GM13977 (cell line): ENCODE measurements around the gene GGA3.

Source experiments
- DNase-seq: peaks from one replicate; pipeline ENCODE4 v3.0.0; 2012; ENCODE audit warnings: low spot score
- CTCF ChIP-seq: IDR thresholded peaks from 2 replicates; pipeline ENCODE4 v1.5.1; 2012; ENCODE audit warnings: mild to moderate bottlenecking, control low read depth; ENCODE audit not compliant: insufficient read depth; ENCODE audit errors: extremely low read depth, missing control alignments
- in situ Hi-C: fragments of 300-500 bp; cut with MboI; formaldehyde crosslinking; loops from one replicate; pipeline ENCODE4 v1.12.0; 2022; ENCODE audit warnings: low sequenced_read_pairs, low pct_unique_long_range_greater_than_20kb, mixed read lengths, inconsistent platforms; ENCODE audit not compliant: unreplicated experiment

GGA3 gene

GRCh38 chr17:75205793-75206163 lies 55.6 kb downstream of the GGA3 start:
- TF ChIP-seq CTCF = no peak
- no peak for DNase-seq
- in situ Hi-C loops = loop anchor here (10.0 kb wide), 1 partner anchor 251 kb away; no protein-coding TSS in a partner anchor

- in situ Hi-C loops = loop anchor here (10.0 kb wide), 1 partner anchor 250 kb away; no protein-coding TSS in a partner anchor
- DNase-seq = peak; percentile 97
- no peak for TF ChIP-seq CTCF
These were observed 56.2 kb downstream of the GGA3 start, which contains the start of gene NUP85 for GRCh38 chr17:75205037-75205792. Gene NUP85 (plus strand): TSS chr17:75205679. CDS start chr17:75205762, 83 bp downstream.

GRCh38 chr17:75199886-75200618 lies 61.4 kb downstream of the GGA3 start:
- DNase-seq = no peak
- no peak for TF ChIP-seq CTCF
- in situ Hi-C loops = loop anchor here (10.0 to 25.0 kb wide), 2 partner anchors 245 to 438 kb away; no protein-coding TSS in a partner anchor

- TF ChIP-seq CTCF = no peak
- DNase-seq = no peak
- in situ Hi-C loops = loop anchor here (25.0 kb wide), 1 partner anchor 433 kb away; no protein-coding TSS in a partner anchor
These were observed 66.5 kb downstream of the GGA3 start for GRCh38 chr17:75194879-75195278.

- DNase-seq = no peak
- in situ Hi-C loops = loop anchor here (25.0 kb wide), 1 partner anchor 429 kb away; no protein-coding TSS in a partner anchor
- TF ChIP-seq CTCF = no peak
These were observed 69.8 kb downstream of the GGA3 start for GRCh38 chr17:75191584-75191983.

- no peak for DNase-seq
- TF ChIP-seq CTCF = no peak
- in situ Hi-C loops = loop anchor here (25.0 kb wide), 1 partner anchor 426 kb away; no protein-coding TSS in a partner anchor
These were observed 72.8 kb downstream of the GGA3 start for GRCh38 chr17:75188614-75189013.
